ENCODE data around the gene ERBB4.

- TF ChIP-seq EP300 (IDR thresholded peaks at IDR 0.05) (no peak), POLR2A (IDR thresholded peaks at IDR 0.05) (no peak)
- TF ChIP-seq, protein P1, sequence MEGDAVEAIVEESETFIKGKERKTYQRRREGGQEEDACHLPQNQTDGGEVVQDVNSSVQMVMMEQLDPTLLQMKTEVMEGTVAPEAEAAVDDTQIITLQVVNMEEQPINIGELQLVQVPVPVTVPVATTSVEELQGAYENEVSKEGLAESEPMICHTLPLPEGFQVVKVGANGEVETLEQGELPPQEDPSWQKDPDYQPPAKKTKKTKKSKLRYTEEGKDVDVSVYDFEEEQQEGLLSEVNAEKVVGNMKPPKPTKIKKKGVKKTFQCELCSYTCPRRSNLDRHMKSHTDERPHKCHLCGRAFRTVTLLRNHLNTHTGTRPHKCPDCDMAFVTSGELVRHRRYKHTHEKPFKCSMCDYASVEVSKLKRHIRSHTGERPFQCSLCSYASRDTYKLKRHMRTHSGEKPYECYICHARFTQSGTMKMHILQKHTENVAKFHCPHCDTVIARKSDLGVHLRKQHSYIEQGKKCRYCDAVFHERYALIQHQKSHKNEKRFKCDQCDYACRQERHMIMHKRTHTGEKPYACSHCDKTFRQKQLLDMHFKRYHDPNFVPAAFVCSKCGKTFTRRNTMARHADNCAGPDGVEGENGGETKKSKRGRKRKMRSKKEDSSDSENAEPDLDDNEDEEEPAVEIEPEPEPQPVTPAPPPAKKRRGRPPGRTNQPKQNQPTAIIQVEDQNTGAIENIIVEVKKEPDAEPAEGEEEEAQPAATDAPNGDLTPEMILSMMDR (IDR thresholded peaks at IDR 0.05): no peak
Measured at GRCh38 chr2:211976076-211976475, 562.5 kb downstream of the ERBB4 start.
